Bladder microvascular endothelial cell (primary cell): Measurements from ENCODE around the gene AGGF1. TPM values are rescaled to one million over a fixed set of nuclear protein-coding genes. Genes with fewer than 3 reads are reported as not detected.

Experiments used
- total RNA-seq: library from RNA; depleted of rRNA; stranded (reverse); fragments of >200 nt; gene quantifications from 2 replicates; pipeline ENCODE4 v1.2.3, GENCODE V29; 2014

AGGF1 gene, protein sequence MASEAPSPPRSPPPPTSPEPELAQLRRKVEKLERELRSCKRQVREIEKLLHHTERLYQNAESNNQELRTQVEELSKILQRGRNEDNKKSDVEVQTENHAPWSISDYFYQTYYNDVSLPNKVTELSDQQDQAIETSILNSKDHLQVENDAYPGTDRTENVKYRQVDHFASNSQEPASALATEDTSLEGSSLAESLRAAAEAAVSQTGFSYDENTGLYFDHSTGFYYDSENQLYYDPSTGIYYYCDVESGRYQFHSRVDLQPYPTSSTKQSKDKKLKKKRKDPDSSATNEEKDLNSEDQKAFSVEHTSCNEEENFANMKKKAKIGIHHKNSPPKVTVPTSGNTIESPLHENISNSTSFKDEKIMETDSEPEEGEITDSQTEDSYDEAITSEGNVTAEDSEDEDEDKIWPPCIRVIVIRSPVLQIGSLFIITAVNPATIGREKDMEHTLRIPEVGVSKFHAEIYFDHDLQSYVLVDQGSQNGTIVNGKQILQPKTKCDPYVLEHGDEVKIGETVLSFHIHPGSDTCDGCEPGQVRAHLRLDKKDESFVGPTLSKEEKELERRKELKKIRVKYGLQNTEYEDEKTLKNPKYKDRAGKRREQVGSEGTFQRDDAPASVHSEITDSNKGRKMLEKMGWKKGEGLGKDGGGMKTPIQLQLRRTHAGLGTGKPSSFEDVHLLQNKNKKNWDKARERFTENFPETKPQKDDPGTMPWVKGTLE
- 15.5 and 24.5 TPM in 2 replicates for total RNA-seq

GRCh38 chr5:77030097-77031071, at the start of gene AGGF1:
Gene AGGF1 (plus strand): TSS chr5:77030404. CDS start chr5:77030767, 363 bp downstream.

DNA sequence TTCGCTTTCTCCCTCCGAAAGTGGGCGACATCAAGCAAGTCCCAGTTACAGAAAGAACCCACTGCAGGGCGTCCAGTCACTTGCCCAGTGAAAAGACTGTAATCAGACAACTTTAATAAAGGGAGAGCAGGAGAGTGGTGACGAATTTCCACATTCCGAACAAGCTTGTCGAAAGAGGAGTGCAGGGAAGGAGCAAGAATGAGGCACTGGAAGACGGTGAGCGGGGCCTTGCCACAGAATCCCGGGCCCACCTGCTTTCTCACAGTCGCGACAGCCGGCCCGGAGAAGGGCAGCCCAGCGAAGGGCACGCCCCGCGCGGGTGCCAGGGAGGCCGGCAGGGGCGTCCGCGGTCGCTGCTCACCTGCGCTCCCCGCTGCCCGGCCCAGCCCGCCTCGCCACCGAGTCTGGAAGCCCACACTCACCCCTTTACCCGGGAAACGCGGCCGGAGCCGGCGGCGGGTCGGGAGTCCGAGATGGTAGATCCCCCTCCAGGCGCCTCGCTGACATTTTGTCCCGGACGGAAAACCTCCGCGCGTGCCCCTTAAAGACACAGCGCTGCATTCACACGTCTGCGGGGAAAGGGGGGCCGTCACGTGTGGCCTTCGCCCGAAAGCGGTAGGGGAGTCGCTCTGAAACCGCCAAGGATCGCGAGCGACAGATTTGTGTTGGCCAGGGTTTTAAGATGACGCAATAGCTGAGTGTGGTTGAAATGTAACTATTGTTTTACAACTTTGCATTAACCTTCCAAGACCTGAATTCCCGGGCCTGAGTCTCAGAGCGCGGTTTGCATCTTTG, 56.7 kb downstream of the AGGF1 start, which contains the start of gene ZBED3:
ZBED3 (minus strand) TSS at position 597 of the 795 bp plus-strand sequence. CDS start 9,407 bp downstream, outside the sequence.

Other genes starting within 250 kb of the AGGF1 start
- gene F2RL1, start 211.4 kb upstream of the AGGF1 start, total RNA-seq: 7.6 and 111 TPM in 2 replicates
- not detected in 2 replicates for gene S100Z, start 180.4 kb upstream of the AGGF1 start, total RNA-seq
- gene CRHBP, start 77.4 kb upstream of the AGGF1 start, total RNA-seq: 0.49 and 0.88 TPM in 2 replicates
- gene ZBED3, start 56.9 kb downstream of the AGGF1 start, total RNA-seq: 0.65 and 2.0 TPM in 2 replicates
- gene PDE8B, start 180.3 kb downstream of the AGGF1 start, total RNA-seq: not detected in 2 replicates